ACC112 (cell line): ENCODE measurements around the gene MAP2K5.
"Not testable (repeated sequence)": the region's sequence is repeated elsewhere in the genome, so short reads cannot be mapped to it uniquely, and the experiment has no call there.

Source experiments
- H2AFZ ChIP-seq: fragments of 200-600 bp; sonication (generic); one replicate; pipeline ENCODE4 v1.6.0; 2017; ENCODE audit warnings: antibody characterized with exemption, low read length; ENCODE audit not compliant: unreplicated experiment
- H3K27ac ChIP-seq: fragments of 200-600 bp; sonication (generic); 2 replicates; pipeline ENCODE4 v1.5.1; 2014; ENCODE audit warnings: low read depth, mild to moderate bottlenecking, antibody characterized with exemption, low read length, moderate library complexity
- H3K27me3 ChIP-seq: fragments of 200-600 bp; sonication (generic); 2 replicates; pipeline ENCODE4 v1.6.1; 2014; ENCODE audit warnings: mild to moderate bottlenecking, antibody characterized with exemption, low read length, moderate library complexity, mixed read lengths; ENCODE audit not compliant: insufficient read depth
- H3K36me3 ChIP-seq: fragments of 200-600 bp; sonication (generic); 2 replicates; pipeline ENCODE4 v1.6.1; 2016; ENCODE audit warnings: mild to moderate bottlenecking, antibody characterized with exemption, low read length, moderate library complexity, mixed read lengths; ENCODE audit not compliant: insufficient read depth
- H3K4me1 ChIP-seq: fragments of 200-600 bp; sonication (generic); one replicate; pipeline ENCODE4 v1.6.1; 2016; ENCODE audit warnings: low read length, mixed read lengths; ENCODE audit not compliant: insufficient read depth, unreplicated experiment, control insufficient read depth
- H3K4me3 ChIP-seq: fragments of 200-600 bp; sonication (generic); 2 replicates; pipeline ENCODE4 v1.5.1; 2014; ENCODE audit warnings: mild to moderate bottlenecking, low read depth, low read length
- H3K79me2 ChIP-seq: fragments of 200-600 bp; sonication (generic); one replicate; pipeline ENCODE4 v1.6.0; 2016; ENCODE audit warnings: low read length; ENCODE audit not compliant: control insufficient read depth, unreplicated experiment, insufficient read depth

Gene MAP2K5

DNA sequence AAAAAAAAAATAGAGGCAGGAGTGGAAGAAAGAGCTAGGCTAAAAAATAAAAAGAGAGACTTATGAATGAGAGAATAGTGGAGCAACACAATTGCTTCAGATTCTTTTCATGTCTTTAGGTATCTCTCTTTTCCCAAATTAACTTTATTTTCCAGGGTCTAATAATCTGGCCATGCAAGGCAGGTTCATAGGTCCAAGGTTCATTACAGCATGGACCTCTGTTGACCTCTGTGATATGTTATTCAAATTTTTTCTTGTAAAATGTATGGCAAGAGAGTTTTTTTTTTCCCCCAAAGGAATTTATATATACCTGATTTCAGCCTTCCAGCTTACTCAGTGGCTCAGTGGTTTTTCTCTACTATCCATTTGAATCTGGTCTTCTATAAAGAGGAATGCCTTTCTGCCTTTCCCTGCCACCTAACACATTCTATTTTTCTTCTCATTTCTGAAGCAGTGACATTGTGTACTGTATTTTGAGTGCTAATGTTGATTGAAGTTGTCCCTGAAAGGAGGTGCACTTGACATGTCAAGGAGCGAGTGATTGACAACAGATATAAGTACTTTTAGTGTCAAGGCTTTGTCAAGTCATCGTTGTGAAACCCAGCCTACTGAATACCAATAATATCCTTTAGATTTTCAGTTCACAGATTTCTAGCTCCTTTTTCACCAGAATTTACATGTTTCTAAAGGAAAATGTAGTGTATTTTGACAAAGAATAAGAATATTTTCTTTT is 118.5 kb downstream of the MAP2K5 start:
- Histone ChIP-seq H3K4me1 (peaks cover 11% of the 10 kb centered on the region), H3K79me2 (no peaks in the 10 kb centered on the region), H3K36me3 (0 out of 2 replicates have a peak, but pooled peaks cover 6% of the 10 kb centered on the region), H3K27ac (no peak overlapping the region), H2AFZ (no peak overlapping the region), H3K27me3 (no peaks in the 10 kb centered on the region), H3K4me3 (no peak overlapping the region)

DNA sequence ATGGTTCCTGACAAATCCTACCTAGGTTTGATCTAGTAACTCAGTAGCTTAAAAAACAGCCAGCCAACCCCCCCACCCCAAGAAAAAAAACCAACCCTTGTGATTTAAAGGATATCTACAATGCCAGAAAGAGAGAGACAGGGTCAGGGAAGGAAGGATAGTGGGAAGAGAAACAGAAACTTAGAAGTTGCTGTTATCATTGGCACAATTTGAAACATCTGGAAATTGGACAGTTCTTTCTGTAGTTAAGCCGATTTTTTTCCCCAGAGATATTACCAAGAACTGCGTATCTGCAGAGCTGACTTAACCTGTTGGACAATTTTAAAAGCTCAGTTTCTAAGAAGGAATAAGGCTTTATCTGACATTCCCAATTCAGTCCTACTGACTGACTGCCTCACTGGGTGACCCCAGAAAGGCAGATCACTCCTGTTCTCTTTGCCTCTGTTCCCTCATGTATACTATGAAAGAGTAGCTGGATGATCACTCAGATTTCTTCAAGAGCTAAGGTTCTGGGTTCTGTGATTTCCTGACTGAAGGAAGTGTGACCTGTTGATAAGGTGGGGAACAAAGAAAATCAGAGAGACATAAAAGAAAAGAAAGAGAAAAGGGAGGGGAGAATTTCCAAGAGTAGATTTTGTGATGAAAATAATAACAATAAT is 128.3 kb downstream of the MAP2K5 start:
- Histone ChIP-seq H3K4me1 (no peaks in the 10 kb centered on the region), H3K27me3 (no peaks in the 10 kb centered on the region), H3K36me3 (no peaks in the 10 kb centered on the region), H3K4me3 (no peak overlapping the region), H3K79me2 (no peaks in the 10 kb centered on the region), H2AFZ (no peak overlapping the region), H3K27ac (no peak overlapping the region)

DNA sequence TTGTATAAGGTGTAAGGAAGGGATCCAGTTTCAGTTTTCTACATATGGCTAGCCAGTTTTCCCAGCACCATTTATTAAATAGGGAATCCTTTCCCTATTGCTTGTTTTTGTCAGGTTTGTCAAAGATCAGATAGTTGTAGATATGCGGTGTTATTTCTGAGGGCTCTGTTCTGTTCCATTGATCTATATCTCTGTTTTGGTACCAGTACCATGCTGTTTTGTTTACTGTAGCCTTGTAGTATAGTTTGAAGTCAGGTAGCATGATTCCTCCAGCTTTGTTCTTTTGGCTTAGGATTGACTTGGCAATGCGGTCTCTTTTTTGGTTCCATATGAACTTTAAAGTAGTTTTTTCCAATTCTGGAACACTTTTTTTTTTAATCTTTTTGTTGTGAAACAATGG is 130.3 kb downstream of the MAP2K5 start:
- H3K27me3 ChIP-seq, H3K79me2 ChIP-seq, H3K36me3 ChIP-seq, H3K4me3 ChIP-seq, H3K27ac ChIP-seq, H3K4me1 ChIP-seq, H2AFZ ChIP-seq: not testable (repeated sequence)

DNA sequence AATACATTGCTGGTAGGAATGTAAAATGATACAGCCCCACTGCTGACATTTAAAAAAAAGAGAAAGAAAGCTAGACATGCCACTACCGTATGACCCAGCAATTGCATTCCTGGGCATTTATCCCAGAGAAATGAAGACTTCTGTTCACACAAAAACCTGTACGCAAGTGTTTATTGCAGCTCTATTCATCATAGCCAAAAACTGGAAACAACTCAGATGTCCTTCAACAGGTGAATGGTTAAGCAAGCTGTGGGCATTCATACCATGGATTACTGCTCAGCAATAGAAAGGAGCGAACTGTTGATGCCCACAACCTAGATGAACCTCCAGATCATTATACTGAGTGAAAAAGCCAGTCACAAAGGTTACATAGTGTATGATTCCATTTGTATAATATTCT is 132.5 kb downstream of the MAP2K5 start:
- no peak overlapping the region for H3K4me3 ChIP-seq
- no peak overlapping the region for H2AFZ ChIP-seq
- H3K4me1 ChIP-seq: no peaks in the 10 kb centered on the region
- H3K27ac ChIP-seq: no peak overlapping the region
- H3K27me3 ChIP-seq: no peaks in the 10 kb centered on the region
- no peaks in the 10 kb centered on the region for H3K79me2 ChIP-seq
- no peaks in the 10 kb centered on the region for H3K36me3 ChIP-seq

DNA sequence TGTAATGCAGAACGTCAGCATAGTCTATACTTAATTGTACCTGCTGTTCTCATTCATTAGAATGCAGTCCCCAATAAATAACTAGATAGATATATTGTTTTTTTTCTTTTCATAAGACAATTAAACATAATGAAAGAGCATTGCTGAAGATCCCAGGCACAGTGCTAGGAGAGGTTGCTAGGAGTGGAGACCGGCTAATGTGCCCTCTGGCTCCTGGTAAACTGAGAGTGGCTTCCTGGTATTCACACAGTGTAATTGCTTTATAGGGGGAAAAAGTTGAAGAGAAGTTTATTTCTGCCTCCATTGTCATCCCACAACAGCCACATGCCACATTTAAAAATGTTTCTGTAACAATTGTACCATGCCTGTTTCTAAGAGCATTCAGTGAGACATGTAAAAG is 135.6 kb downstream of the MAP2K5 start:
- Histone ChIP-seq H3K4me3 (no peak overlapping the region), H3K79me2 (no peaks in the 10 kb centered on the region), H2AFZ (no peak overlapping the region), H3K36me3 (no peaks in the 10 kb centered on the region), H3K27me3 (no peaks in the 10 kb centered on the region), H3K27ac (no peak overlapping the region), H3K4me1 (no peaks in the 10 kb centered on the region)

DNA sequence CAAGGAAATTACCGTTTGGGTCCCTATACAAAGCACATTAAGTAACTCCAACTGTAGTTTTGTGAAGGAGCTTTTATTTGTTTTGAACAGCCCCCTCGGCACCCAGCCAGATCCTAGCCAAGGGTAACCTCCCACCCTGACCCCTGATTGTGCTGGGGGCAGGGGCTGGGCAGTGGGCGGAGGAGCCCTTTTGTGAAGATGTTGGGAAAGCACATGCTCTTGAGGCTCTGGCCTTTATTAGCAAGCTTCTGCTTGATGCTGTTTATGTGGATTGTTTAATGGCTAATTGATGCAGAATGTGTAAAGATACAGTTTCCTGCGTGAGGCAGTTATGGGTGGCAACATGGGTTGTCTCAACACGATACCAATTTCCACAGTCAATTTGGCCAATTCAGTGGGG is 136.5 kb downstream of the MAP2K5 start:
- H3K4me1 ChIP-seq: no peaks in the 10 kb centered on the region
- H2AFZ ChIP-seq: no peak overlapping the region
- H3K27ac ChIP-seq: no peak overlapping the region
- H3K27me3 ChIP-seq: no peaks in the 10 kb centered on the region
- H3K79me2 ChIP-seq: no peaks in the 10 kb centered on the region
- H3K4me3 ChIP-seq: no peak overlapping the region
- no peaks in the 10 kb centered on the region for H3K36me3 ChIP-seq

DNA sequence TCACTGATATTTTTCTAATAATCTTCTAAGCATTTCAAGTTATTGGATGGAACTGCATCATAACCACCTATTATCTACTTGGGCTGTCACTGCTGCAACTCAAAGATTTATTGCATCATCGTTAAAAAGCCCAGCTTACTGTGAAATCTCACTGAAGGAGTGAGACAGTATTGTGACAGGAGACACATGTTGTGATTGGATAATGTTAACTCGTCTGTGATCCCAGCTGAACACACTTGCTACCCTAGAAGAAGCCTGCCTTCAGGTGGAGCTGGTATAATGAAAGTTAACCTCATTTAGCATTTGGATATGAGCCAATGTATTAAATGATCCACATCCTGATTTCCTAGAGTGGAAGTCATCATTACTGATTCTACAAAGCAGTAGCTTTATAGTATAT is 138.1 kb downstream of the MAP2K5 start:
- H3K79me2 ChIP-seq: no peaks in the 10 kb centered on the region
- H3K27me3 ChIP-seq: no peaks in the 10 kb centered on the region
- H3K4me1 ChIP-seq: no peaks in the 10 kb centered on the region
- no peak overlapping the region for H3K27ac ChIP-seq
- H2AFZ ChIP-seq: no peak overlapping the region
- no peak overlapping the region for H3K4me3 ChIP-seq
- no peaks in the 10 kb centered on the region for H3K36me3 ChIP-seq

DNA sequence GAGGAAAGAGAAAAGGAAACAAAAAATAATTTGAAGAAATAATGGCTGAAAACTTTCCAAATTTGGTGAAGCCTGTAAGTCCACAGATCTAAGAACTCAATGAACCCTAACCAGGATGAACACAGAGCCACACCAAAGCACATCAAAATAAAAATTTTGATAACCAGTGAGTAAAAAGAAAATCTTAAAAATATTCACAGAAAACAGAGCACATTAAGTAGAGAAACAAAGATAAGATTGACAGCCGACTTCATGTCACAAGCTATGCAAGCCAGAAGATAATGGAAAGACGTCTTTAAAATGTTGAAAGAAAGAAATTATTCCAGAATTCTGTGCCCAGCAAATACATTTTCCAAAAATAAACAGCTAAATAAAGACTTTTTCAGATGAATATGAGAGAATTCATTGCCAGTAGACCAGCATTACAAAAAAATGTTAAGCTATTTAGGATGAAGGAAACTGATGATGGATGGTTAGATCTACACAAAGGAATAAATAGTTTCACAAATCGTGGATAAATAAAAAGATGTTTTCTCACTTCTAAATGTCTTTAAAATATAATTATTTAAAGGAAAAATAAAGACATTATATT is 142.6 kb downstream of the MAP2K5 start:
- no peaks in the 10 kb centered on the region for H3K4me1 ChIP-seq

DNA sequence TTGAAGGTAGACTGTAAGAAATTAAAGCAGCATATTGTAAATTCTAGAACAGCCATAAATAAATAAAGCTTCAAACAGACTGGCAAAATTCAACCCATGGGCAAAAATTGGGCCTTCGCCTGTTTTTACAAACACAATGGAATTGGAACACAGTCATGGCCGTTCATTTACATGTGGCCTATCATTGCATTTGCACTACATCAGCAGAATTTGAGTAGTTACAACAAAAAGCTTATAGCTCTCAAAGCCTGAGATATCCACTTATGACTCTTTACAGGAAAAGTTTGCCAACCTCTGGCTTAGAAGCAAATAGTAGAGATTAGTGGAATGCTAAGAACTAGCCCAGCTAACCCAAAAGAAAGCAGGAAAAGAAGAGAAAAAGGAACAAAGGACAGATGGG is 143.2 kb downstream of the MAP2K5 start:
- Histone ChIP-seq H2AFZ (no peak overlapping the region), H3K36me3 (no peaks in the 10 kb centered on the region; the same call in 1 of the 2 replicates), H3K79me2 (no peaks in the 10 kb centered on the region), H3K27ac (no peak overlapping the region), H3K27me3 (no peaks in the 10 kb centered on the region), H3K4me1 (no peaks in the 10 kb centered on the region), H3K4me3 (no peak overlapping the region)

More for the DNA sequence above, 142.6 kb downstream of the MAP2K5 start:
- no peak overlapping the region for H2AFZ ChIP-seq
- H3K4me3 ChIP-seq: no peak overlapping the region
- no peaks in the 10 kb centered on the region; the same call in 1 of the 2 replicates for H3K36me3 ChIP-seq
- H3K79me2 ChIP-seq: no peaks in the 10 kb centered on the region
- no peaks in the 10 kb centered on the region for H3K27me3 ChIP-seq
- no peak overlapping the region for H3K27ac ChIP-seq

DNA sequence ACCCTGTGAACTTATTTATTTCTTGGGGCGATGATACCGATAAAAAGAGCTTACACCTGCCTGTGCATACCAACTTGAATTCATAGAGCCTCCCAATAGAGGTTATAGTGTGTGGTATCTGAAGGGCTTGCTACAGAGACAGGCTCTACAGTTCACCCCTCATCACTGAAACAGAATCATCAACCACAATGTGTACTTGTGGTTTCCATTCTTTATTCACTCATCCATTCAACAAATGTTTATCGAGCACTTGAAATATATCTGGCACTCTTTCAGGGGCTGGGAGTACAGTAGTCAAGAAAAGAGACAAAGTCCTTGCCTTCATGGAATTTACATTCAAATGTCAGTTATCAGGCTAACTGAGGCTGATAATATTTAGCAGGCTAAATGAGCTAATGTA is 148.4 kb downstream of the MAP2K5 start:
- H3K36me3 ChIP-seq: no peaks in the 10 kb centered on the region; the same call in 1 of the 2 replicates

DNA sequence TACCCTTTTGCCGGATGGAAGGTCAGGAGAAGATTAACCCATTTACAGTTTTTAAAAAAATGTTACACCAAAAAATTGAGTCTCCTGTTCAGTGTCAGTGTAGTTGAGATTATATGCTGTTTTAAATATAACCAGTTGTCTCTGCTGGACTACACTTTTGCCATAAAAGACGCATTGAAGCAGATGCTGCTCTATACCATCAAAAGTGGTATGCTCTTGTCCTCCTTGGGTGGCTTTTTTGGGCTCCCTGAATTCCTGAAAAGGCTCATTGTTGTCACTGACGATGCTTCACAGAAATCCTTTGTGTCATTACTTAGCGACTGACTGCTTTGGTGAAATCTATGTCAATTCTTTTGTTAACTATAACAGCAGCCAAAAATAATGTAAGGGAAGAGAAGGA is 148.9 kb downstream of the MAP2K5 start:
- no peaks in the 10 kb centered on the region for H3K36me3 ChIP-seq
- H3K79me2 ChIP-seq: no peaks in the 10 kb centered on the region
- no peaks in the 10 kb centered on the region for H3K4me1 ChIP-seq
- no peaks in the 10 kb centered on the region for H3K27me3 ChIP-seq
- no peak overlapping the region for H2AFZ ChIP-seq
- no peak overlapping the region for H3K27ac ChIP-seq
- no peak overlapping the region for H3K4me3 ChIP-seq

More for the DNA sequence above, 148.4 kb downstream of the MAP2K5 start:
- no peak overlapping the region for H3K27ac ChIP-seq
- no peaks in the 10 kb centered on the region for H3K4me1 ChIP-seq
- H3K27me3 ChIP-seq: no peaks in the 10 kb centered on the region
- no peak overlapping the region for H3K4me3 ChIP-seq
- H3K79me2 ChIP-seq: no peaks in the 10 kb centered on the region
- H2AFZ ChIP-seq: no peak overlapping the region
